AG08395 (cell line): Measurements from ENCODE around the gene ADARB2.
"Not testable (repeated sequence)": the region's sequence is repeated elsewhere in the genome, so short reads cannot be mapped to it uniquely, and the experiment has no call there.

ENCODE experiments used
- DNase-seq: peaks from one replicate; pipeline ENCODE4 v3.0.0; 2012; ENCODE audit warnings: mixed read lengths, low spot score

ADARB2 gene

DNA sequence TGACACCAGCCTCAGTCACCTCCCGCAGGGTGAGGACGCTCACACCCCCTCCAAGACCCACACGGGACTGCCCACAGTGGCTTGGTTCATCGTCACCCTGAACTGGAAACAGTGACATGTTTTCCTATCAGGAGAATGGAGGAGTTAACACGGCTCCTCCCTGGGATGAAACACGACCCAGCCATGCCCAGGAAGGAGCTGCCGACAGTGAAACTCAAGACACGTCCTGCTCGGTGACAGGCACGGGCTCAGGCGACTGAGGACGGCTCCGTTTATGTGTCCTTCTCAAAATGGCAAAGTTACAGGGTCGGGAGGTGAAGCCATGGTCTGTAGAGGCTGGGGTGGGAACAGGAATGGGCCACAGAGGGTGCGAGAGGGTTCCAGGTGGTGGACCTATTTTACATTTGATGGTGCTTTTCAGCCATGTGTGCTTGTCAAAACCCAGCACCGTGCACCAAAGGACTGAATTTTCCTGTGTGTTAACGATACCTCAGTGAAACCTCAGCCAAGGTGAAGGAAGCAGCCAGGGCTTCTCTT, 272.4 kb downstream of the ADARB2 start:
- DNase-seq, result no peak

DNA sequence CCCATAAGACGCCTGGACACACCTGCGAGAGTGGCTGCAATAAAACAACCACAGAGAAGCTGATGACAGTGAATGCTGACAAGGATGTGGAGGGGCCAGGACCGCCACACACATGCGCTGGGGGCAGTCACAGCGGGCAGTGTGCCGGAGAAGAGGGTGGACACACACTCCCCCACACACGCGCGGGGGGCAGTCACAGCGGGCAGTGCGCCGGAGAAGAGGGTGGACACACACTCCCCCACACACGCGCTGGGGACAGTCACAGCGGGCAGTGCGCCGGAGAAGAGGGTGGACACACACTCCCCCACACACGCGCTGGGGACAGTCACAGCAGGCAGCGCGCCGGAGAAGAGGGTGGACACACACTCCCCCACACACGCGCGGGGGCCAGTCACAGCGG, 273.4 kb downstream of the ADARB2 start:
- not testable (repeated sequence) for DNase-seq

DNA sequence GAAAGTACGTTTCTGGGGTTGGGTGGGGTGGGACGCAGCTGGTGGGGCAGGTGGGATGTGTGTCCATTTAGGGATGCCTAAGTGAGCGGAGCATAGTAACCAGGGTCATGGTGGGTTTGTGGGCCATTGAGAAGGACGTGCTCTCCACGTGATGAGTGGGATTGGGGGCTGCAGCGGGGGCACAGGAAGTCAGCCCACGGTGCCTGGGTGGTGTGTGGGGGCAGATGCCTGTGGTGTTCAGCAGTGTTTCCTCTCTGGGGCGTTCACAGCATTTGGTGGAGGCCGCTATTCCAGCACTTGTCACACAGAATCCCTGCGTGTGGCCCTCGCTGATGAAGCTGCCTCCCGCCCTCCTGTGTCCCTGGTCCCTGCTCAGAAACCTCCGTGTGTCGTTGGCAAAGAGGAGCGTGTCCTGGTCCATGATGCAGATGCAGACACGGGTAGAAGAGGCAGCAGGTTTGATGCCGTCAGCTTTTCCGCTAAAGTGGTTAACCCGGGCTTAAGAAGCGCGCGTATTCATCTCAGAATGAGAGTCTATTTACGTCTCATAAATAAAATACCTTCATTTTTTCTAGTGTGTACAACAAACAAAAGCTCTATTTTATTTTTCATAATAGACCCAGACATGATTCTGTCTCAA, 274.2 kb downstream of the ADARB2 start:
- no peak for DNase-seq

DNA sequence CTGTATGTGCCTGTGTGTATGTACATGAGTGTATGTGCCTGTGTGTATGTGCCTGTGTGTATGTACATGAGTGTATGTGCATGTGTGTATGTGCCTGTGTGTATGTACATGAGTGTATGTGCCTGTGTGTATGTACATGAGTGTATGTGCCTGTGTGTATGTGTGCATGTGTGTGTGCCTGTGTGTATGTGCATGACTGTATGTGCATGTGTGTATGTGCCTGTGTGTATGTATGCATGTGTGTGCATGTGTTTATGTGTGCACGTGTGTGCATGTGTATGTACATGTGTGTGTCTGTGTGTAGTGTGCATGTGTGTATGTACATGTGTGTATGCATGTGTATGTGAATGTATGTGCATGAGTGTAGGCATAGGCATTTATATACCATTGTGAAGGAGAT, 274.8 kb downstream of the ADARB2 start:
- no peak for DNase-seq

DNA sequence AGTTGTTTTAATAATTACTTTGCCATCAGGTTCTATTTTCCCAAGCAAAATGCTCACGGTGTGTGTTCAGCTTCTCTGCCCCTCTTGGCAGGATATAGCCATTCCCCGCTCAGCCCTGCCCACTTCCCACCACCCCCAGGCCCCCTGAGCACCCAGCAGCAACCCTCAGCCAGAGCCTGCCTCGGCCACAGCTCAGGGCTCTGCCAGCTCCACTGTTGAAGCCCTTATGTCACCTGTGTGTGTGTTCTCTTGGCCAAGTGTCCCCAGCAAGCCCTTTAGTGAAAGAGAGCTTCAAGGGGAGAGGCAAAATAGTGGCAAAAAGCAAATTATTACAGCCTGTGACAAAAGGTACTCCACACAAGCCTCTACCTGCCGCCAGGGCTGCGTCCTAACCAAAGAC, 275.3 kb downstream of the ADARB2 start:
- DNase-seq, result no peak

DNA sequence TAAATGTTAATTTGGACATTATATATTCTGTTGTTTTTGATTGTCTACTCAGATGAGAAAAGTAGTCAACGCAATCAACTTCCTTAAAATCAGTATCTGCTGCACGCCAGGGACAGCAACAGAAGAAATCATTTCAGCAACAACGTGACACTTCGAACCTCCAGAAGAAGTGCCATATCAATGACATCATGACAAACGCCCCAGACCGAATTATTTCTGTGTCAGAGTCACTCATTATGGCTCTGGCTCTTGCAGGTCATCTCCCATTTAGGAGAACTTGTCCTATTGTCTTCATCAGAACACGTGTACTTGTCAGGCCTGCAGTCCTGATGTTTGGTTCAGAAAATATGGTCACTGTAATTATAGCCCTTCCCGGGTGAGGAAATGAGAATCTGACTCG, 276.3 kb downstream of the ADARB2 start:
- DNase-seq, result no peak

DNA sequence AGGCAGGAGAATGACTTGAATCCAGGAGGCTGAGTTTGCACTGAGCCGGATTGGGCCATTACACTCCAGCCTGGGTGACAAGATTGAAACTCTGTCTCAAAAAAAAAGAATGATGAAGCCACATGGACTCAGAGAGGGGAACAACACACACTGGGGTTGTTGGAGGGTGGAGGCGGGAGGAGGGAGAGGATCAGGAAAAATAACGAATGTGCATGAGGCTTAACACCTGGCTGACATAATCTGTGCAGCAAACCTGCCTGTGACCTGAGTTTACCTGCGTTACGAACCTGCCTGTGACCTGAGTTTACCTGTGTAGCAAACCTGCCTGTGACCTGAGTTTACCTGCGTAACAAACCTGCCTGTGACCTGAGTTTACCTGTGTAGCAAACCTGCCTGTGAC, 277.7 kb downstream of the ADARB2 start:
- DNase-seq, result not testable (repeated sequence)

DNA sequence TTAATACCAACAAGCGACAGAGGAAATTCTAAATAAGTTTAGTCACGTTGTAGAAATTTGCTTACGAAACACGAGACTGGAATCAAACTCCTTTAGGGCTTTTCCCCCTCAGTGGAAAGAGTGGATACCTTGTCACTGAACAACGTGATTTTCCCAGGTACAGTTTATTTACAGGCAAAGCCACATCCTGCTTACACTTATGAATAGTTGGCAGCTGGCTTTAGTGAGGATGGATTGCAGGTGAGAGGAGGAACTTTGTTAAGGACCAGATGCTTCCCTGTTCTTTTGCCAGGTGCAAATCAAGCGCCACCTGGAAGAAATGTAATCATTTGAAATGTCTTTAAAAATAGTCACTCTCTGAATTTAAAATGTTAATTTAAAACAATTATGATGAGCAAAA, 282.4 kb downstream of the ADARB2 start:
- DNase-seq, result no peak

DNA sequence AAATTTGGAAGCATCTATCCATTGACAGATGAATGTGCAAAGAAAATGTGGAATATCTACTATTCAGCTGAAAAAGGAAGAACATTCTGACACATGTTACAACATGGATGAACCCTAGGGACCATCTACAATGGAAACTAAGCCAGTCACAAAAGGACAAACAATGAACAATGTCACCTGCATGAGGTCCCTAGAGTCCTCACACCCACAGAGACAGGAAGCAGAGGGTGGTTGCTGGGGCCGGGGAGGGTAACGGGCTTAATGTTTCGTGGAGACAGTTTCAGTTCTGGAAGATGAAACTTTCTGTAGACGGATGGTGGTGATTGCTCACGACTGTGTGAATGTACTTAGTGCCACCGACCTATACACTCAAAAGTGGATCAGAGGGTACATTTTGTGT, 282.9 kb downstream of the ADARB2 start:
- no peak for DNase-seq

DNA sequence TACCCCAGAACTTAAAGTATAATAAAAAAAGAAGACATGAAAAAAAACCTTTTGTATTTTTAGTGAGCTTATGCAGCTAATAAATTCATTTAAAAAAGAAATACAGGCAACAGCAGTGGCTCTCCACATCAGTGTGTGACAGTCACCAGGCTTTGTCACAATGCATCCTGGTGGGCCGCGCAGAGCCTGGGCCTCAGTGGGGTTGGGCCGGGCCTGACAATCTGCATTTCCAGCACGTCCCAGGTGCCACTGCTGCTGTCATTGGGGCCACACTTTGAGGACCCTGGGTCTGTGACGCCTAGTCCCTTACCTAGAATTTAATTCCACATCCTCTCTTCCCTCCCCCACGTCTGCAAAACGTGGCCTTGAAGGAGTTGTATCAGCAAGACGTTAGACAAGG, 284.5 kb downstream of the ADARB2 start:
- no peak for DNase-seq

DNA sequence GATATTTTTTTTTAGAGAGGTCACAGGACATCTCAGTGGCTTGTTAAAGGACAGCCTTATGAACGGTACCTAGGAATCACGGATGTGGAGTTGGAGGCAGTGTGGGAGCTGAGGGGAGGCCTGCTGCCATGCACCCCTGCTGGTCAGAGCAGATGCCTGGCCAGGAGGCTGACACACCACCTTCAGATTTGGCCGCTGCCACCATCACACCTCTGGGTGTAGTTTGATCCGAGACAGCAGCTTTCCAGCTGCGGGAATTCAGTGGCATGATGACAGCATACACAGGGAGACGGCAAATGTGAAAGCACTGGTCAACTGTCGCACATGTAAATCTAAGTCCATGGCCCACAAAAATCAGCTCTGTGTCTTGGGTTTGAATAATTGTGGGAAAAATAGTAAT, 285.4 kb downstream of the ADARB2 start:
- no peak for DNase-seq

DNA sequence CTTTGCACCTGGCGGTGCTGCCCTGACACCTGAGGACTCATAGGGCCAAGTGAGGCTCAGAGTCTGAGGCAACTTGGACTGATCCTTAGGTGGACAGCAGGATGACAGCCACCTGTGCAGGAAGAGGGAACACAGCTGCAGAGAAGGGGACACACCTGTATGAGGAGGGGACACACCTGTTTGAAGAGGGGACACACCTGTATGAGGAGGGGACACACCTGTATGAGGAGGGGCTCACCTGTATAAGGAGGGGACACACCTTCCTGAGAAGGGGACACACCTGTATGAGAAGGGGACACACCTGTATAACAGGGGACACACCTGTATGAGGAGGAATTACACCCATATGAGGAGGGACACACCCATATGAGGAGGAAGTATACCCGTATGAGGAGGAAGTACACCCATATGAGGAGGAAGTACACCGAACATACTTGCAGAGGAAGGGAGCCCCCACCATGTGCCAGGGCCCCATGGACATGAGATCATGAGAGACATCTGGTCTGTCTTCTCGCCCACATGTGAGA, 285.9 kb downstream of the ADARB2 start:
- DNase-seq, result no peak

DNA sequence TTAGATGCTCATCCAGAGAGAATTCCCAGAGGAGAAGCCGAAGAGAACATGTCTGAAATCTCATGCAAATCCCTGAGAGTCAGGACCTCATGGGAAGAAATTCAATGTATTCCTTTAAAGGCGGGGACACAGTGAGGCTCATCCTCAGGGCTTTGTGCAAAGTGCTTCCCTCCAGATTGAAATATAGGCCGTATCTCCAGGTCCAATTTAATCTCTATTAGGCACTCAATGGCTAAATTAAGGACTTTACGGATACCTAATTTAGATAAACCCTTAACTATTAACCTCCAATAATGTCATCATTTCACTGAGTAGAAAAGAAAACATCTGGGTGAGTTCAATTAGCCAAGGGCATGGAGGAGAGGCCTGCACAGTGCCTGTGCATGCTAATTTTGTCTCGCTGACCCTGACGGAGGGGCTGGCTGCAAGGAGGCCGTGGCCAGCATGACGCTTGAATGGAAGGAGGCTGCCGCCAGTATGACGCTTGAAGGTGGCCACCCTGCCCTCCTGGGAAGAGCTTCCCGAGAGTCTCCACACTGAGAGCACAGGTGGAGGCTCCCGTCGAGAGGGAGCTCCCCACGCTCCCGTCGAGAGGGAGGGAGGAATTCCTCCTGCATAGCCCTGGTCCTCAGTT, 287.6 kb downstream of the ADARB2 start:
- no peak for DNase-seq

DNA sequence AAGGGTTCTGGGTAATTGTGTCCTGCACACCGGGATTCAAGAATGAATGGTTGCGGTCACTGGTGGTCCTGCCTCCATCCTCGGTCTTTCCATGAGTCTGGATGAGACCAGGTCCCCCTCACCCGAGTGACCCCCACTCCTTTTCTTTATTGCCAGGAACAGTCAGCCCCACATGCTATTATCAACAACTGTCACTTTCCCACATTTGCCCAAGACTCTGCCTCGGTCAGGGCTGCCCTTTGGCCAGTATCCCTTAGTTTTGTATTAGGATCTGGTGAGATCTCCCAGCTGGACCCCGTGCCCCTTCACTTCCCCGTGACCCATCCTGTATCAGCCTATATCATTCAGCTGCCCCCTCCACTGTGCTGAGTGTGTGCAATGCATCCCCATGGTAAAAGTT, 288.3 kb downstream of the ADARB2 start:
- DNase-seq, result no peak

DNA sequence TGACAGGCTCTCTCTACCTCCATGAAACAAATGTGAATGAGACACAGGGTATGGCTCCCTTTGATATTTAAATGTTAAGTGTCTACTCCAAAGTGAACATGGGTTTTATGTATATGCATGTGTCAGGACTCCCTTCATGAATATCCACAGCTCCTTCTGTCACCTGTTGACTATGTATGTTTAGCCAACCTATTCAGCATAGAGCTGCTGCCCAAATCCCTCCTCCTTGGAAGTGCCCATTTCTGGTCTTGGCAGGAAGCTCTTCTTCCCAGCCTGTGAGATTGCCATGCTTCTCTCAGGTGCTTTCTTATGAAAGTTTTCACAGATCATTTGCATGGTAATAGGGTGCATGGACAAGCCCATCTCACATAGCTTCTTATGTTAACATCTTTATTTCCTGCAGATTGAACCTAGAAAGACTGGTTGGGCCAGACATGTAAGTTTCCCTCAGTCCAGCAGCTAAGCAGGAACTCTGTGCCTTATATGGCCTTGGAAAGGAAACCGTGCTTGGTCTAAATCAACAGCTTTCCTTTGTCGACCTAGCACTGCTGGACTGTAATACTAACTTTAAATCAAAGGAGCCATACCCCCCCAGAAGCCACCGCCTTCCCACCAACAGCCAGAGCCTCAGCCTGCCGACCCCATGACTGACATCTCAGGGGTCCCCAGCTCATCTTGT, 288.9 kb downstream of the ADARB2 start:
- DNase-seq, result no peak

DNA sequence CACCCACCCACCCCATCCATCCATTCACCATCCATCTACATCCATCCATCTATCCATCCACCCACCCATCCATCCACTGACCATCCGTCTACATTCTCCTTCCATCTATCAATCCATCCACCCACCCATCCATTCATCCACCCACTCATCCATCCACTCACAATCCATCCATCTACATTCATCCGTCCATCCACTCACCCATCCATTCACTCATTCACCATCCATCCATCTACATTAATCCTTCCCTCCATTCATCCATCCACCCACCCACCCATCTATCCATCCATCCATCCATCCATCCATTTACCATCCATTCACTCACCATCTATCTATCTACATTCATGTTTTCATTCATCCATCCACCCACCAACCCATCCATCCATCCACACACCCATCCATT, 292.5 kb downstream of the ADARB2 start:
- DNase-seq, result no peak

DNA sequence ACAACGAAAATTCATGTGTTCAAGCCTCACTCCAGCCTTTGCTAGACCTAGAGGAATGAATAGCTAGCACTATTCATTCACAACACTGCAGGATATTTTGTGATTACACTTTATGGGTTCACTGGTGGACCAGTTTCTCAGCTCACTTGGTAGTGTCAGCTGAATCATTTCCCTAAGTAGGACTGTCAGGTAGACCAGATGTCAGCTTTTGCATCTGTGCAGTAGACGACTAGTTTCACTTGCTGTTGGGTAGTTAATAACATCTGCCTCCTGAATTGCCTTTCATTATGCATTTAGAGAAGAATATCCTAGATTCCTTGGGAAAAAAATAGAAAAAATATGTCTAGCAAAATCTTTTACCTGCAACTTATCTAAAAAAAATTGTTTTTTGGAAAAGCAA, 296.4 kb downstream of the ADARB2 start:
- no peak for DNase-seq

DNA sequence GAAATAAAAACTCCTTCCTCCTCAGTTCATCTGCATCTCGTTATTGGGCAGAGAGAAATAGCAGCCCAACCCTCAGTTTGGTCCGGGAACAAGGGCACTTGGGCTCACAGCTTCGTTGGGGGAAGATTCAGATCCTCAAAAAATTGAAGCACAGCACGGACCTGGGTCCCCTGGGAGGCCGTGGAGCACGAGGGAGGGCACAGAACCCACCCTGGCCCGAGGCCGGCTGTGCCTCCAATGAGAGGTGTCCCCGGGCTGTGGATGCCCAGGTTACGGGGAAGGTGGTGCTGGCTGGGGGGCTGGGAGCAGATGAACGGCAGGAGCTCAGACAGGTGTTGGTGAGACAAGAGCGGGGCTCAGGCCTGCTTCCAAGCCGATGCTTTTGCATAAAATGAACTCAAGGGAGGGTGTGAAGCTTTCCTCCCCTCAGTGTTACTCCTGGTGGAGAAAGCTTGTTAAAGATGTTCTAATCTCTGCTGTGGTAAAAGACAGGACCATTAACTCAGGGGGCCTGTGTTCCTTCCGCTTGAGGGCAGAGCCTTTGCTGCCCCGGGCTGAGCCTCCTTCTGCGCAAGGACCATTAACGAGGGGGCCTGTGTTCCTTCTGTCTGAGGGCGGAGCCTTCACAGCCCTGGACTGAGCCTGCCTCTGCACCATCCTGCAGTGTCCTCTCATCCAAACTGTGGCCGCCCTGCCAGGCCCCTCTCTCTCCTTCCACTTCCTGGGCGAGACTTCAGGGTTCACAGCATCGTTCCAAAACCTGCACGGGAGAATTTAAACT, 302.2 kb downstream of the ADARB2 start:
- no peak for DNase-seq

DNA sequence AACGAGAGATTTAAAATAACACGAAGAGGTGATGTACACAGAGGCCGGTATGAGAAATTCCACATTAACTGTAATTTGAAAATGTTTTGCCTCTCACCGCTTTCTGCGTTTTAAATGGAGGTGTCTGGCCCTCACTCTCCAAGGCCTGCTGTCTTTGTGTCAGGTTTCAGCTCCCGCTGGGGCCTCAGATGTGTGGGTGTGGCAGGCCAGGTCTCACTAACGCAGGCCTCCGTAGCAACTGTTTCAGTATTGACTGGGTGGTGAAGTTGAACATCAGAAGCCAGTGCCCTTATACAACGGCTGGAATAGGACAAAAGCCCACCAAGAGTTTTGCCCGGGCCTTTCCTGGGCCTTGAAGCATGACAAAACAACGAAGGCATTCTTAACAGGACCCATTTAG, 303.1 kb downstream of the ADARB2 start:
- DNase-seq, result no peak

DNA sequence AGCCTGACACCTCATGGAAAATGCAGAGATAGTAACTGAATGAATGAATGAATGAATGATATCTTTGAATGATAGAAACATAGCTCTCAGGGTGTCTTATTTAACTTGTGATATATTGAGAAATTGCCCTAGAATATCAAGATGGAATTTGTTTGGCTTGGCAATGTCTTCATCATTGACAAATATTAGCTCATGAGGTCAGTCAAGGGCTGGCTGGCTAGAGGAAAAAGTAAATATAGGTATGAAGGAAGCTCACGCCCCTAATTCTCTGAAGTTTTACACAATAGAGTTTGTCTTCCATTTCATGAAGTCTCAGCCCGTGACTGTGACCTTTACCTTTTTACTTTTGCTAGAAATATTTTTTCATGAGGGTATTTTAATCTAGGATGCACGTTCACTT, 305.2 kb downstream of the ADARB2 start:
- no peak for DNase-seq

DNA sequence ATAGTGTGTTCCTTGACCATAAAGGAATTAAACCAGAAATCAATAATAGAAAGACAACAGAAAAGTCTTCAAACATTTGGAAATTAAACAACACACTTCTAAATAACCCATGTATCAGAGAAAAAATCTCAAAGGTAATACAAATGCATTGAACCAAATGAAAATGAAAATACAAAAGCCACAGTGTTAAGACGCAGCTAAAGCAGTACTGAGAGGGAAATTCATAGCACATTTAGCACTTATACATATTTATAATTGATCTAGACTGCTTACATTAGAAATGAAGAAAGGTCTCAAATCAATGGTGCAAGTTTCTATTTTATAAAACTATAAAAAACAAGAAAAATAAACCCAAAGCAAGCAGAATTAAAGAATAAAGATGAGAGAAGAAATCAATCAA, 306.1 kb downstream of the ADARB2 start:
- no peak for DNase-seq

DNA sequence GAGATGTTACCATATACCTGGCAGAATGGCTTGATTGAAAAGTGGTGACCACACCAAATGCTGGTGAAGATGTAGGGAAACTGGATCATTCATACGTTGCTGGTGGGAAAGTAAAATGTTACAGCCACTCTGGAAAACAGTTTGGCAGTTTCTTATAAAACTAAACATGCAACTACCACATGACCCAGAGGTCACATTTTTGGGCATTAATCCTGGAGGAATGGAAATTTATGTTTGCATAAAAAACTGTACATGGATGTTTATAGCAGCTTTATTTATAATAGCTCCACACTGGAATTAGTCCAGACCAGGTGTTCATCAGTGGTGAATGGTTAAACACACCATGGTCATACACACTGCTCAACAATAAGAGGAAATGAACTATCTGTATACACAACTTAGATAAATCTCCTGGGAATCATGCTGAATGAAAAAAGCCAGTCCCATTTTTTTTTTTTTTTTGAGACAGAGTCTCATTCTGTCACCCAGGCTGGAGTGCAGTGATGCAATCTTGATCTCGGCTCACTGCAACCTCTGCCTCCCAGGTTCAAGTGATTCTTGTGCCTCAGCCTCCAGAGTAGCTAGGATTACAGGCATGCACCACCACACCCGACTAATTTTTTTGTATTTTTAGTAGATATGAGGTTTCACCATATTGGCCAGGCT, 309.7 kb downstream of the ADARB2 start:
- DNase-seq, result not testable (repeated sequence)
